ENCODE data around the gene G3BP2. TPM values are rescaled to one million over a fixed set of nuclear protein-coding genes. Genes with fewer than 3 reads are reported as not detected.
A peak's percentile ranks its signal among the peaks of the same experiment; 100 is the strongest.

The G3BP2 gene
- total and polyA plus RNA-seq, 2 experiments from 2014 or later = 103 to 411 TPM

DNA sequence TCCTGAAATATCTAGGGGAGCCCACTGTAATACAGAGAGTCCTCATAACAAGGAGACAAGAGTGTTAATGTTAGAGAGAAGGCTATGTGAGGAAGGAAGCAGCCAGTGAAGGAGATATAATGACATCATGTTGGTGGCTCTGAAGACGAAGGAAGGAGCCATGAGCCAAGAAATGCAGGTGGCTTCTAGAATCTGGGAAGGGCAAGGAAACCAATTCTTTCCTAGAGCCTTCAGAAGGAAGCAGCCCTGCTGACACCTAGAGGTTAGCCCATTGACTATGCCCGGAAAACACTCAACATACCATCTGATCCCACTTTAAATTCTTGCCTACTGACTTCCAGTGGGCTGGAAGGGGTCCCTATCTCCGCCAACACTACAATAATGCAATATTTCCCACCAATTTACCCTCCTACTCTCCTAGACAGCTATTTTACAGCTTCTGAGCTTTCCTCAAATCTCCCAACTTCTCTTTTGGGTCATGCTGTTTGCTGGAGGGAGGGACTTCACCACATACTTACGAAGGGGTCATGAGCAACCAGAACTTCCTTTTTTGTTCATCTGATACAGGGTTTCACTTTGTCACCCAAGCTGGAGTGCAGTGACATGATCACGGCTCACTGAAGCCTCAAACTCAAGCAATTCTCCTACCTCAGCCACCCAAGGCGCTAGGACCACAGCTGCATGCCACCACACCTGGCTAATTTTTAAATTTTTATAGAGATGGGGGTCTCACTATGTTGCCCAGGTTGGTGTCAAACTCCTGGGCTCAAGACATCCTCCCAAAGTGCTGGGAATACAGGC lies 25.2 kb upstream of the G3BP2 start:
- H2AFZ ChIP-seq = no peak overlapping the region
- peaks cover 8% of the 10 kb centered on the region for H3K27me3 Mint-ChIP-seq (ENCODE audit: insufficient read depth, low read depth, poor library complexity)
- TF ChIP-seq ZNF114 (CRISPR knock-in tag; IDR thresholded peaks at IDR 0.05) (no peak), NANOG (IDR thresholded peaks at IDR 0.05; ENCODE audit: borderline replicate concordance) (no peak), POLR2AphosphoS5 (IDR thresholded peaks at IDR 0.05; ENCODE audit: low read depth) (no peak)
- TF ChIP-seq, protein P1, sequence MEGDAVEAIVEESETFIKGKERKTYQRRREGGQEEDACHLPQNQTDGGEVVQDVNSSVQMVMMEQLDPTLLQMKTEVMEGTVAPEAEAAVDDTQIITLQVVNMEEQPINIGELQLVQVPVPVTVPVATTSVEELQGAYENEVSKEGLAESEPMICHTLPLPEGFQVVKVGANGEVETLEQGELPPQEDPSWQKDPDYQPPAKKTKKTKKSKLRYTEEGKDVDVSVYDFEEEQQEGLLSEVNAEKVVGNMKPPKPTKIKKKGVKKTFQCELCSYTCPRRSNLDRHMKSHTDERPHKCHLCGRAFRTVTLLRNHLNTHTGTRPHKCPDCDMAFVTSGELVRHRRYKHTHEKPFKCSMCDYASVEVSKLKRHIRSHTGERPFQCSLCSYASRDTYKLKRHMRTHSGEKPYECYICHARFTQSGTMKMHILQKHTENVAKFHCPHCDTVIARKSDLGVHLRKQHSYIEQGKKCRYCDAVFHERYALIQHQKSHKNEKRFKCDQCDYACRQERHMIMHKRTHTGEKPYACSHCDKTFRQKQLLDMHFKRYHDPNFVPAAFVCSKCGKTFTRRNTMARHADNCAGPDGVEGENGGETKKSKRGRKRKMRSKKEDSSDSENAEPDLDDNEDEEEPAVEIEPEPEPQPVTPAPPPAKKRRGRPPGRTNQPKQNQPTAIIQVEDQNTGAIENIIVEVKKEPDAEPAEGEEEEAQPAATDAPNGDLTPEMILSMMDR (conservative IDR thresholded peaks at IDR 0.05; ENCODE audit: low read depth in 2 of 2) = peak in 1 of 2 experiments; percentile 48; a peak in 2 of 4 replicates
- TF ChIP-seq, protein P2, sequence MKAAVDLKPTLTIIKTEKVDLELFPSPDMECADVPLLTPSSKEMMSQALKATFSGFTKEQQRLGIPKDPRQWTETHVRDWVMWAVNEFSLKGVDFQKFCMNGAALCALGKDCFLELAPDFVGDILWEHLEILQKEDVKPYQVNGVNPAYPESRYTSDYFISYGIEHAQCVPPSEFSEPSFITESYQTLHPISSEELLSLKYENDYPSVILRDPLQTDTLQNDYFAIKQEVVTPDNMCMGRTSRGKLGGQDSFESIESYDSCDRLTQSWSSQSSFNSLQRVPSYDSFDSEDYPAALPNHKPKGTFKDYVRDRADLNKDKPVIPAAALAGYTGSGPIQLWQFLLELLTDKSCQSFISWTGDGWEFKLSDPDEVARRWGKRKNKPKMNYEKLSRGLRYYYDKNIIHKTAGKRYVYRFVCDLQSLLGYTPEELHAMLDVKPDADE (IDR thresholded peaks at IDR 0.05) = no peak
- TF ChIP-seq, protein P3, sequence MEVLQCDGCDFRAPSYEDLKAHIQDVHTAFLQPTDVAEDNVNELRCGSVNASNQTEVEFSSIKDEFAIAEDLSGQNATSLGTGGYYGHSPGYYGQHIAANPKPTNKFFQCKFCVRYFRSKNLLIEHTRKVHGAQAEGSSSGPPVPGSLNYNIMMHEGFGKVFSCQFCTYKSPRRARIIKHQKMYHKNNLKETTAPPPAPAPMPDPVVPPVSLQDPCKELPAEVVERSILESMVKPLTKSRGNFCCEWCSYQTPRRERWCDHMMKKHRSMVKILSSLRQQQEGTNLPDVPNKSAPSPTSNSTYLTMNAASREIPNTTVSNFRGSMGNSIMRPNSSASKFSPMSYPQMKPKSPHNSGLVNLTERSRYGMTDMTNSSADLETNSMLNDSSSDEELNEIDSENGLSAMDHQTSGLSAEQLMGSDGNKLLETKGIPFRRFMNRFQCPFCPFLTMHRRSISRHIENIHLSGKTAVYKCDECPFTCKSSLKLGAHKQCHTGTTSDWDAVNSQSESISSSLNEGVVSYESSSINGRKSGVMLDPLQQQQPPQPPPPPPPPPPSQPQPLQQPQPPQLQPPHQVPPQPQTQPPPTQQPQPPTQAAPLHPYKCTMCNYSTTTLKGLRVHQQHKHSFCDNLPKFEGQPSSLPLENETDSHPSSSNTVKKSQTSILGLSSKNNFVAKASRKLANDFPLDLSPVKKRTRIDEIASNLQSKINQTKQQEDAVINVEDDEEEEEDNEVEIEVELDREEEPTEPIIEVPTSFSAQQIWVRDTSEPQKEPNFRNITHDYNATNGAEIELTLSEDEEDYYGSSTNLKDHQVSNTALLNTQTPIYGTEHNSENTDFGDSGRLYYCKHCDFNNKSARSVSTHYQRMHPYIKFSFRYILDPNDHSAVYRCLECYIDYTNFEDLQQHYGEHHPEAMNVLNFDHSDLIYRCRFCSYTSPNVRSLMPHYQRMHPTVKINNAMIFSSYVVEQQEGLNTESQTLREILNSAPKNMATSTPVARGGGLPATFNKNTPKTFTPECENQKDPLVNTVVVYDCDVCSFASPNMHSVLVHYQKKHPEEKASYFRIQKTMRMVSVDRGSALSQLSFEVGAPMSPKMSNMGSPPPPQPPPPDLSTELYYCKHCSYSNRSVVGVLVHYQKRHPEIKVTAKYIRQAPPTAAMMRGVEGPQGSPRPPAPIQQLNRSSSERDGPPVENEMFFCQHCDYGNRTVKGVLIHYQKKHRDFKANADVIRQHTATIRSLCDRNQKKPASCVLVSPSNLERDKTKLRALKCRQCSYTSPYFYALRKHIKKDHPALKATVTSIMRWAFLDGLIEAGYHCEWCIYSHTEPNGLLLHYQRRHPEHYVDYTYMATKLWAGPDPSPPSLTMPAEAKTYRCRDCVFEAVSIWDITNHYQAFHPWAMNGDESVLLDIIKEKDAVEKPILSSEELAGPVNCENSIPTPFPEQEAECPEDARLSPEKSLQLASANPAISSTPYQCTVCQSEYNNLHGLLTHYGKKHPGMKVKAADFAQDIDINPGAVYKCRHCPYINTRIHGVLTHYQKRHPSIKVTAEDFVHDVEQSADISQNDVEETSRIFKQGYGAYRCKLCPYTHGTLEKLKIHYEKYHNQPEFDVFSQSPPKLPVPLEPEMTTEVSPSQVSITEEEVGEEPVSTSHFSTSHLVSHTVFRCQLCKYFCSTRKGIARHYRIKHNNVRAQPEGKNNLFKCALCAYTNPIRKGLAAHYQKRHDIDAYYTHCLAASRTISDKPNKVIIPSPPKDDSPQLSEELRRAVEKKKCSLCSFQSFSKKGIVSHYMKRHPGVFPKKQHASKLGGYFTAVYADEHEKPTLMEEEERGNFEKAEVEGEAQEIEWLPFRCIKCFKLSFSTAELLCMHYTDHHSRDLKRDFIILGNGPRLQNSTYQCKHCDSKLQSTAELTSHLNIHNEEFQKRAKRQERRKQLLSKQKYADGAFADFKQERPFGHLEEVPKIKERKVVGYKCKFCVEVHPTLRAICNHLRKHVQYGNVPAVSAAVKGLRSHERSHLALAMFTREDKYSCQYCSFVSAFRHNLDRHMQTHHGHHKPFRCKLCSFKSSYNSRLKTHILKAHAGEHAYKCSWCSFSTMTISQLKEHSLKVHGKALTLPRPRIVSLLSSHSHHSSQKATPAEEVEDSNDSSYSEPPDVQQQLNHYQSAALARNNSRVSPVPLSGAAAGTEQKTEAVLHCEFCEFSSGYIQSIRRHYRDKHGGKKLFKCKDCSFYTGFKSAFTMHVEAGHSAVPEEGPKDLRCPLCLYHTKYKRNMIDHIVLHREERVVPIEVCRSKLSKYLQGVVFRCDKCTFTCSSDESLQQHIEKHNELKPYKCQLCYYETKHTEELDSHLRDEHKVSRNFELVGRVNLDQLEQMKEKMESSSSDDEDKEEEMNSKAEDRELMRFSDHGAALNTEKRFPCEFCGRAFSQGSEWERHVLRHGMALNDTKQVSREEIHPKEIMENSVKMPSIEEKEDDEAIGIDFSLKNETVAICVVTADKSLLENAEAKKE (CRISPR knock-in tag; IDR thresholded peaks at IDR 0.05) = no peak
- H3K4me3 Mint-ChIP-seq = no peak overlapping the region
- H3F3A ChIP-seq (replicated peaks; ENCODE audit: low read depth) = no peaks in the 10 kb centered on the region
- peaks cover 37% of the 10 kb centered on the region for H3K36me3 Mint-ChIP-seq (ENCODE audit: low read depth)
- H3K9me2 ChIP-seq (ENCODE audit: insufficient read depth) = no peaks in the 10 kb centered on the region
- H3K27ac Mint-ChIP-seq = peak overlapping the region; percentile 60; the same call in 1 of the 2 replicates
- no peak overlapping the region for H3K4me3 ChIP-seq
- H3K79me2 ChIP-seq (replicated peaks; ENCODE audit: insufficient read depth) = peaks cover 97% of the 10 kb centered on the region
- DNase-seq (ENCODE audit: low spot score) = peak; percentile 60
- H4K20me1 ChIP-seq (replicated peaks; ENCODE audit: insufficient read depth) = no peaks in the 10 kb centered on the region; the same call in none of the 2 replicates
- peaks cover 11% of the 10 kb centered on the region for H3K36me3 ChIP-seq (ENCODE audit: insufficient read depth)
- H3K27ac ChIP-seq (ENCODE audit: low read depth) = peak overlapping the region; percentile 68; the same call in 1 of the 2 replicates
- no peaks in the 10 kb centered on the region for H3K27me3 ChIP-seq (ENCODE audit: insufficient read depth)
- H3K4me1 ChIP-seq (ENCODE audit: insufficient read depth) = peaks cover 41% of the 10 kb centered on the region
- no peaks in the 10 kb centered on the region for H3K9me3 Mint-ChIP-seq
- ATAC-seq = peak; percentile 57
- peak overlapping the region; percentile 42; the same call in 1 of the 2 replicates for H3K4me2 ChIP-seq
- H3K4me1 Mint-ChIP-seq = peaks cover 36% of the 10 kb centered on the region
